HS-5 (cell line): ENCODE measurements around the gene ANKRD13D.
A peak's percentile ranks its signal among the peaks of the same experiment; 100 is the strongest.

Experiments
- DNase-seq: peaks from one replicate; pipeline ENCODE4 v3.0.0-alpha.2; 2012; ENCODE audit warnings: low read depth

Gene ANKRD13D

GRCh38 chr11:67261946-67262681, 27.0 kb upstream of the ANKRD13D start:
- DNase-seq, result no peak

- DNase-seq, result peak; percentile 56
These were observed 26.1 kb upstream of the ANKRD13D start for GRCh38 chr11:67262731-67263675.

GRCh38 chr11:67264260-67264659, 24.8 kb upstream of the ANKRD13D start:
- no peak for DNase-seq

GRCh38 chr11:67264877-67265632, 24.0 kb upstream of the ANKRD13D start:
- no peak for DNase-seq

GRCh38 chr11:67265633-67266448, 23.3 kb upstream of the ANKRD13D start:
- DNase-seq, result no peak

- DNase-seq, result no peak
These were observed 22.5 kb upstream of the ANKRD13D start, which contains the start of gene GRK2 for GRCh38 chr11:67266449-67267187. TSS of gene GRK2 (plus strand) at chr11:67266473. CDS start at chr11:67266700, 227 bp downstream.

- no peak for DNase-seq
These were observed 21.7 kb upstream of the ANKRD13D start for GRCh38 chr11:67267188-67268080.

- DNase-seq, result no peak
These were observed 20.8 kb upstream of the ANKRD13D start for GRCh38 chr11:67268081-67268961.

GRCh38 chr11:67268962-67269268, 20.2 kb upstream of the ANKRD13D start:
- no peak for DNase-seq

- DNase-seq, result no peak
These were observed 19.5 kb upstream of the ANKRD13D start for GRCh38 chr11:67269401-67270255.

GRCh38 chr11:67270256-67271204, 18.6 kb upstream of the ANKRD13D start:
- DNase-seq, result no peak

- no peak for DNase-seq
These were observed 17.9 kb upstream of the ANKRD13D start for GRCh38 chr11:67271205-67271540.

- no peak for DNase-seq
These were observed 17.4 kb upstream of the ANKRD13D start for GRCh38 chr11:67271541-67272284.

GRCh38 chr11:67272327-67273259, 16.5 kb upstream of the ANKRD13D start:
- DNase-seq, result no peak
